LNCaP clone FGC (cell line): ENCODE data around the gene ZMYM2.

Experiments used
- DNase-seq: peaks from one replicate; pipeline ENCODE4 v3.0.0-alpha.2; 2011; ENCODE audit warnings: low read depth
- H3K4me3 ChIP-seq: 2 replicates; pipeline ENCODE4 v1.5.1; 2011; ENCODE audit warnings: mild to moderate bottlenecking, low read depth, low read length, control low read depth
- CTCF ChIP-seq: IDR thresholded peaks from 2 replicates; pipeline ENCODE4 v1.5.1; 2012; ENCODE audit warnings: mild to moderate bottlenecking; ENCODE audit not compliant: control insufficient read depth, insufficient read depth; ENCODE audit errors: extremely low read depth

ZMYM2 gene

DNA sequence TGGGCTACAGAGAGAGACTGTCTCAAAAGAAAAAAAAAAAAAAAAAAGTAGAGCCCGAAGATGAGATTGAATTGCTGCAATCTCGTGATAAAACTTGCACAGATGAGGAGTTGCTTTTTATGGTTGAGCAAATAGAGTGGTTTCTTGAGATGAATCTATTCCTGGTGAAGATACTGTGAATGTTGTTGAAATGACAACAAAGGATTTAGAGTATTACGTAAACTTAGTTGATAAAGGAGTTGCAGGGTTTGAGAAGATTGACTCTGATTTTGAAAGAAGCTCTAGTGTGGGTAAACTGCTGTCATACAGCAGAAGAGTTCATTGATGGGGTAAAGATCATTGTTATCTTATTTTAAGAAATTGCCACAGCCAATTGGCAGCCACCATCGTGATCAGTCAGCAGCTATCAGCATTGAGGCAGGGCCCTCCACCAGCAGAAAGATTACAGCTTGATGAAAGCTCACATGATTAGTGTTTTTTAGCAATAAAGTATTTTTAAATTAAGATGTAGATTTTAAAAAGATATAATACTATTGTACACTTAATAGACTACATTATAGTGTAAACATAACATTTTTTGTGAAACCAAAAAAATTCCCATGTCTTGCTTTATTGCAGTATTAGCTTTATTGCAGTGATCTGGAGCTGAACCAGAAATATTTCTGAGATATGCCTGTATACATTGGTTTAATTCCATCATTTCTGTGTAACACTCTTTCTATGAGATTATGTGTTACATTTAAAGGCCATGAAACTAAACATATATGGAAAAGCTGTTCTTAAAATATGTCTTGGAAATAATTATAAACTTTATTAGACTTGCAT lies 43.1 kb downstream of the ZMYM2 start:
- no peak for DNase-seq
- H3K4me3 ChIP-seq: no peak overlapping the region
- no peak for TF ChIP-seq CTCF

DNA sequence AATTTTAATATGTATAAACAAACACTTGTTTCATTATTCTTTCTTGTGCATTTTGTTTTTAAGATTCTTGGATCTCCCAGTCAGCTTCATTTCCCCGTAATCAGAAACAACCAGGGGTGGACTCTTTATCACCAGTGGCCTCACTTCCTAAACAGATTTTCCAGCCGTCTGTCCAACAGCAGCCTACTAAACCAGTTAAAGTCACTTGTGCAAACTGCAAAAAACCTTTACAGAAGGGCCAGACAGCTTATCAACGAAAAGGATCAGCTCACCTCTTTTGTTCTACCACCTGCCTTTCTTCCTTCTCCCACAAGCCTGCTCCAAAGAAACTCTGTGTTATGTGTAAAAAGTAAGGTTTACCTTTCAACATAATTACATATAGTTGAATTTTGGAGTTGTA lies 44.3 kb downstream of the ZMYM2 start:
- TF ChIP-seq CTCF: no peak
- peak; percentile 8 for DNase-seq
- H3K4me3 ChIP-seq: no peak overlapping the region

DNA sequence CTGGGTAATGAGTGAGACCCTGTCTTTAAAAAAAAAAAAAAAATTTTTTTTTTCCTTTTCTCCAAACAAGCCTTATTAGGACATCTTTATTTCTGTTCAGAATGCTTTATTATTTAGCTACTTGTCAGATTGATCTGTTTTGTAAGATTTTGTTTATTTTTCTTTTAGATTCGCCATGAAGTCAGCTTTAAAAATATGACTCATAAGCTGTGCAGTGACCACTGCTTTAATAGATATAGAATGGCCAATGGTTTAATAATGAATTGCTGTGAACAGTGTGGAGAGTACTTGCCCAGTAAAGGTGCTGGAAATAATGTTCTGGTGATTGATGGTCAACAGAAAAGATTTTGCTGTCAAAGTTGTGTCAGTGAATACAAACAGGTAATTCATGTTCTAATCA lies 47.7 kb downstream of the ZMYM2 start:
- DNase-seq: no peak
- no peak overlapping the region for H3K4me3 ChIP-seq
- TF ChIP-seq CTCF: no peak

DNA sequence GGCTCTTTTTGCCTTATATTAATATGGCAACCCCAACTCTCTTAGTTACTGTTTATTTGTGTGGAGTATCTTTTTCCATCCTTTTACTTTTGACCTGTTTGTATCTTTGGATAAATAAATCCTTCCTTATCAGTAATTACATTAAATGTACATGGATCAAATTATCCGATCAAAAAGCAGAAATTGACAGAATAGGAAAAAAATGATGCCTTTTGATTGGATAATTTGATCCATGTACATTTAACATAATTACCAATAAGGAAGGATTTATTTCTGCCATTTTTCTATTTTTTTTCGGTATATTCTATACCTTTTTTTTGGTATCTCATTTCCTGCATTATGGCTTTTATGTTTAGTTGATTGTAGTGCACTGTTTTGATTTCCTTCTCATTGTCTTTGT lies 57.2 kb downstream of the ZMYM2 start:
- DNase-seq: no peak
- TF ChIP-seq CTCF: no peak
- H3K4me3 ChIP-seq: no peak overlapping the region

DNA sequence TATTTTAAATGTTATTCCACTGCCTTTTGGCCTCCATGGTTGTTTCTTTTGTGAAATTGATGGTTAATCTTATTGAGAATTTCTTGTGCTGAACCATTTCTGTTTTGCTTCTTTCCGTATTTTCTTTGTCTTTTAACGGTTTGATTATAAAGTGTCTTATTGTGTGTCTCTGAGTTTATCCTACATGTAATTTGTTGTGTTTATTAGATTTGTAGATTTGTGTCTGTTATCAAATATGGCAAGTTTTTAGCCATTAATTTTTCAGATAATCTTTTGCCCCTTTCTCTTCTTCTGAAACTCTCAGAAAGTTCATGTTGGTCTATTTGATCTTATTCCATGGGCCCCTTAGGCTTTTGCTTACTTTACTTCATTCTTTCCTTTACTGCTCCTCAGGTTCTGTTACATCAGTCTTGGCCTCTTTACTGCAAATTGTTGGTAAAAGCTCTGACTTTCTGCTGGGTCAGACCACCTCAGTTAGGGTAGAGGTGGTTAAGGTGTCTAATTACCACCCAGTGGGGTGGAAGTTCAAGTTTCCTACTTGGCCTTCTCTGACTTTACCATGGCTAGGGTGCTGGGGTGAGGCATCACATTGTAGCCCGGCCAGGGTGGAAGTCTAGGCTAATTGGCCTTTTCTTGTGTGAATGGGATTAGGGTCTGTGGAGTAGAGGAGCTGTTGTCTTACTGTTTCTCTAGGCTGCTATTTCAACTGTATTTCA lies 58.3 kb downstream of the ZMYM2 start:
- TF ChIP-seq CTCF: no peak
- H3K4me3 ChIP-seq: no peak overlapping the region
- no peak for DNase-seq

DNA sequence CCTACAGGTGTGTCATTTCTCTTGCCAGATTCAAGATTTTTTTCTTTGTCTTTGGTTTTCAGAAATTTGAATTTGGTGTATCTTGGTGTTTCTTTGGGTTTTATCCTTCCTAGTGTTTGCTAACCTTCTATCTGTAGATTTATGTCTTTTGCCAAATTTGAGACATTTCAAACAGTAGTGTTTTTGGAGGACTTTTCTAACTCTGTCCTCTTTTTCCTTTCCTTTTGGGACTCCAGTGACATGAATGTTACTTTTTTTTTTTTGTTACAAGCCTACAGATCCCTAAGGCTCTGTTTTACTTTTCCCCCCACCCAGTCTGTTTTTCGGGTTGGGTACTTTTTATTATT lies 58.8 kb downstream of the ZMYM2 start:
- no peak overlapping the region for H3K4me3 ChIP-seq
- TF ChIP-seq CTCF: no peak
- DNase-seq: no peak

- no peak for TF ChIP-seq CTCF
- no peak overlapping the region for H3K4me3 ChIP-seq
- DNase-seq: no peak
These were observed 60.5 kb downstream of the ZMYM2 start for GRCh38 chr13:20019043-20019442.
